SK-N-DZ (cell line): ENCODE data around the gene PHF21B.
A peak's percentile ranks its signal among the peaks of the same experiment; 100 is the strongest.
"Not testable (repeated sequence)": the region's sequence is repeated elsewhere in the genome, so short reads cannot be mapped to it uniquely, and the experiment has no call there.

Source experiments
- DNase-seq: peaks from one replicate; pipeline ENCODE4 v3.0.0-alpha.2; 2015; ENCODE audit warnings: low spot score

PHF21B gene

GRCh38 chr22:44878483-44879300 is 131.1 kb downstream of the PHF21B start:
- DNase-seq: no peak

GRCh38 chr22:44876921-44877320 is 132.9 kb downstream of the PHF21B start:
- no peak for DNase-seq

- DNase-seq: no peak
Observed at GRCh38 chr22:44871782-44872181, 138.0 kb downstream of the PHF21B start.

- DNase-seq: no peak
Observed at GRCh38 chr22:44870021-44870420, 139.8 kb downstream of the PHF21B start.

GRCh38 chr22:44869196-44869595 is 140.6 kb downstream of the PHF21B start:
- no peak for DNase-seq

GRCh38 chr22:44865193-44866057 is 144.4 kb downstream of the PHF21B start:
- DNase-seq: no peak

GRCh38 chr22:44862981-44863860 is 146.6 kb downstream of the PHF21B start:
- DNase-seq: no peak

- DNase-seq: no peak
Observed at GRCh38 chr22:44862281-44862680, 147.5 kb downstream of the PHF21B start.

GRCh38 chr22:44861245-44861644 is 148.6 kb downstream of the PHF21B start:
- no peak for DNase-seq

GRCh38 chr22:44860311-44860710 is 149.5 kb downstream of the PHF21B start:
- no peak for DNase-seq

GRCh38 chr22:44859641-44860040 is 150.2 kb downstream of the PHF21B start:
- DNase-seq: no peak

- not testable (repeated sequence) for DNase-seq
Observed at GRCh38 chr22:44858819-44859218, 151.0 kb downstream of the PHF21B start.

GRCh38 chr22:44855855-44856254 is 153.9 kb downstream of the PHF21B start:
- DNase-seq: no peak

GRCh38 chr22:44854641-44855040 is 155.2 kb downstream of the PHF21B start:
- DNase-seq: not testable (repeated sequence)

GRCh38 chr22:44850946-44851345 is 158.9 kb downstream of the PHF21B start:
- no peak for DNase-seq

GRCh38 chr22:44848791-44849420 is 160.9 kb downstream of the PHF21B start:
- no peak for DNase-seq

- DNase-seq: peak; percentile 30
Observed at GRCh38 chr22:44848296-44848741, 161.5 kb downstream of the PHF21B start.

- no peak for DNase-seq
Observed at GRCh38 chr22:44847892-44848291, 161.9 kb downstream of the PHF21B start.

- no peak for DNase-seq
Observed at GRCh38 chr22:44847380-44847779, 162.4 kb downstream of the PHF21B start.

GRCh38 chr22:44846726-44847275 is 163.0 kb downstream of the PHF21B start:
- no peak for DNase-seq
